HEK293 (cell line): ENCODE data around the gene NAALADL2.
"Not testable (repeated sequence)": the region's sequence is repeated elsewhere in the genome, so short reads cannot be mapped to it uniquely, and the experiment has no call there.

ENCODE experiments used
- CTCF ChIA-PET: fragments of 350-600 bp; formaldehyde crosslinking; extraction: SDS; loops from one replicate; lab custom pipeline; 2021; ENCODE audit warnings: antibody characterized with exemption; lab: Yijun Ruan, JAX
- POLR2A ChIA-PET: fragments of 300-600 bp; formaldehyde crosslinking; extraction: SDS; loops from one replicate; lab custom pipeline; 2020; ENCODE audit warnings: antibody characterized with exemption, inconsistent platforms; lab: Yijun Ruan, JAX
- H3K27ac ChIP-seq: fragments of 200-500 bp; sonication (Bioruptor generic); 2 replicates; pipeline ENCODE4 v1.5.1; 2014; ENCODE audit warnings: low read depth, low read length, control low read depth, inconsistent platforms; ENCODE audit errors: extremely low read depth
- H3K36me3 ChIP-seq, 2 experiments: fragments of 200-500 bp in 1 of 2; sonication (Bioruptor generic) in 1 of 2; 1 replicate in 1 of 2; 2 replicates in 1 of 2; pipeline ENCODE4 v1.5.1; 2014 to 2017; ENCODE audit warnings: inconsistent platforms in 2 of 2, low read length in 2 of 2; ENCODE audit not compliant: control insufficient read depth in 2 of 2, insufficient read depth in 1 of 2
- H3K4me1 ChIP-seq: fragments of 200-500 bp; sonication (Bioruptor generic); 2 replicates; pipeline ENCODE4 v1.5.1; 2014; ENCODE audit warnings: mild to moderate bottlenecking, low read length, inconsistent platforms; ENCODE audit not compliant: control insufficient read depth, insufficient read depth
- H3K4me3 ChIP-seq: 2 replicates; pipeline ENCODE4 v1.5.1; 2011; ENCODE audit warnings: low read depth, mild to moderate bottlenecking, control low read depth, low read length, moderate library complexity
- H3K9me3 ChIP-seq: fragments of 200-500 bp; sonication (Bioruptor generic); 2 replicates; pipeline ENCODE4 v1.5.1; 2014; ENCODE audit warnings: low read depth, low read length, inconsistent platforms; ENCODE audit not compliant: control insufficient read depth, insufficient read depth
- FEZF1 ChIP-seq: fragments of 450-650 bp; formaldehyde crosslinking; IDR thresholded peaks from 2 replicates; pipeline ENCODE4 v1.5.1; 2016; ENCODE audit warnings: missing biosample characterization, missing genetic modification characterization
- GLIS1 ChIP-seq: fragments of 450-650 bp; formaldehyde crosslinking; IDR thresholded peaks from 2 replicates; pipeline ENCODE4 v1.5.1; 2016; ENCODE audit warnings: missing biosample characterization, missing genetic modification characterization
- GLIS2 ChIP-seq: fragments of 450-650 bp; formaldehyde crosslinking; IDR thresholded peaks from 2 replicates; pipeline ENCODE4 v1.5.1; 2016; ENCODE audit warnings: missing biosample characterization, missing genetic modification characterization
- KLF7 ChIP-seq: fragments of 450-650 bp; formaldehyde crosslinking; IDR thresholded peaks from 2 replicates; pipeline ENCODE4 v1.5.1; 2016; ENCODE audit warnings: missing biosample characterization, missing genetic modification characterization, borderline replicate concordance
- OSR2 ChIP-seq: fragments of 450-650 bp; formaldehyde crosslinking; IDR thresholded peaks from 2 replicates; pipeline ENCODE4 v1.5.1; 2016; ENCODE audit warnings: missing biosample characterization, missing genetic modification characterization
- ZBTB11 ChIP-seq: fragments of 450-650 bp; formaldehyde crosslinking; conservative IDR thresholded peaks from 2 replicates; pipeline ENCODE4 v1.5.1; 2016; ENCODE audit warnings: low read depth, missing biosample characterization, missing genetic modification characterization
- ZBTB20 ChIP-seq: fragments of 450-650 bp; formaldehyde crosslinking; IDR thresholded peaks from 2 replicates; pipeline ENCODE4 v1.5.1; 2016; ENCODE audit warnings: missing biosample characterization, missing genetic modification characterization
- ZNF132 ChIP-seq: fragments of 450-650 bp; formaldehyde crosslinking; IDR thresholded peaks from 2 replicates; pipeline ENCODE4 v1.5.1; 2017; ENCODE audit warnings: missing biosample characterization, missing genetic modification characterization, borderline replicate concordance
- ZNF2 ChIP-seq: fragments of 450-650 bp; formaldehyde crosslinking; IDR thresholded peaks from 2 replicates; pipeline ENCODE4 v1.5.1; 2016; ENCODE audit warnings: missing biosample characterization, missing genetic modification characterization
- ZNF221 ChIP-seq: fragments of 450-650 bp; formaldehyde crosslinking; IDR thresholded peaks from 2 replicates; pipeline ENCODE4 v1.5.1; 2017; ENCODE audit warnings: missing biosample characterization, missing genetic modification characterization, borderline replicate concordance
- ZNF24 ChIP-seq: fragments of 450-650 bp; formaldehyde crosslinking; IDR thresholded peaks from 2 replicates; pipeline ENCODE4 v1.5.1; 2016; ENCODE audit warnings: missing biosample characterization, missing genetic modification characterization
- ZNF292 ChIP-seq: fragments of 450-650 bp; formaldehyde crosslinking; IDR thresholded peaks from 2 replicates; pipeline ENCODE4 v1.5.1; 2016; ENCODE audit warnings: low read depth, missing biosample characterization, missing genetic modification characterization, borderline replicate concordance
- ZNF426 ChIP-seq: fragments of 450-650 bp; formaldehyde crosslinking; IDR thresholded peaks from 2 replicates; pipeline ENCODE4 v1.5.1; 2017; ENCODE audit warnings: missing biosample characterization, missing genetic modification characterization, mild to moderate bottlenecking, inconsistent platforms, moderate library complexity
- ZNF521 ChIP-seq: fragments of 450-650 bp; formaldehyde crosslinking; IDR thresholded peaks from 2 replicates; pipeline ENCODE4 v1.5.1; 2017; ENCODE audit warnings: missing biosample characterization, mild to moderate bottlenecking, missing genetic modification characterization
- ZNF645 ChIP-seq: fragments of 450-650 bp; formaldehyde crosslinking; IDR thresholded peaks from 2 replicates; pipeline ENCODE4; 2016; ENCODE audit warnings: missing biosample characterization, missing genetic modification characterization
- ZNF701 ChIP-seq: fragments of 450-650 bp; formaldehyde crosslinking; IDR thresholded peaks from 2 replicates; pipeline ENCODE4 v1.5.1; 2016; ENCODE audit warnings: missing biosample characterization, missing genetic modification characterization
- ZSCAN16 ChIP-seq: fragments of 450-650 bp; formaldehyde crosslinking; IDR thresholded peaks from 2 replicates; pipeline ENCODE4 v1.5.1; 2016; ENCODE audit warnings: missing biosample characterization, missing genetic modification characterization
- TF ChIP-seq, protein P1 (sequence below): fragments of 450-650 bp; formaldehyde crosslinking; IDR thresholded peaks from 2 replicates; pipeline ENCODE4 v1.5.1; 2017; ENCODE audit warnings: missing biosample characterization, mild to moderate bottlenecking, missing genetic modification characterization, moderate library complexity
- TF ChIP-seq, protein P2 (sequence below): fragments of 450-650 bp; formaldehyde crosslinking; IDR thresholded peaks from 2 replicates; pipeline ENCODE4 v1.5.1; 2016; ENCODE audit warnings: missing biosample characterization, missing genetic modification characterization

NAALADL2 gene

GRCh38 chr3:175608356-175608755 is 749.2 kb downstream of the NAALADL2 start:
- H3K9me3 ChIP-seq, result no peaks in the 10 kb centered on the region
- H3K4me3 ChIP-seq, result no peak overlapping the region
- no peak for TF ChIP-seq ZBTB11 (tag by site-specific recombination)
- no peak overlapping the region for H3K27ac ChIP-seq
- ChIA-PET POLR2A (no interaction called here), CTCF (no interaction called here)
- H3K4me1 ChIP-seq, result no peaks in the 10 kb centered on the region
- no peaks in the 10 kb centered on the region for H3K36me3 ChIP-seq

DNA sequence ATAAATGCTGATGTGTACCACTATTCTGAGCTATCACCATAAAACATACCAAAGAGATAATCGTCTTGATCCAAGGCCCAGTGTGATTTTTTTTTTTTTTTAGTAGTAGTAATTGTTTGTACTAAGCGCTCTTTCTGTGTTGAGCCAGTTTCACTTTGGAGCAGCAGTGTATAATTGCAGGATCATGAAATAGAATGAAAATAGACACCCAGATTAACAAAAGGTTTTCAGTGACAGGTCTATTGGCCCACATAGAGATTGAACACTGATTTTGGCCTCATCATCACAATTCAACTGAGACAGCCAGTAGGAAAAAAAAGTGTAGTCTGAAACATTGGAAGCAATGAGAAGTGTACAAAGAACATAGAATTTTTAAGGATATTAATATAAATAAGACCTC is 749.8 kb downstream of the NAALADL2 start:
- TF ChIP-seq, protein P1, sequence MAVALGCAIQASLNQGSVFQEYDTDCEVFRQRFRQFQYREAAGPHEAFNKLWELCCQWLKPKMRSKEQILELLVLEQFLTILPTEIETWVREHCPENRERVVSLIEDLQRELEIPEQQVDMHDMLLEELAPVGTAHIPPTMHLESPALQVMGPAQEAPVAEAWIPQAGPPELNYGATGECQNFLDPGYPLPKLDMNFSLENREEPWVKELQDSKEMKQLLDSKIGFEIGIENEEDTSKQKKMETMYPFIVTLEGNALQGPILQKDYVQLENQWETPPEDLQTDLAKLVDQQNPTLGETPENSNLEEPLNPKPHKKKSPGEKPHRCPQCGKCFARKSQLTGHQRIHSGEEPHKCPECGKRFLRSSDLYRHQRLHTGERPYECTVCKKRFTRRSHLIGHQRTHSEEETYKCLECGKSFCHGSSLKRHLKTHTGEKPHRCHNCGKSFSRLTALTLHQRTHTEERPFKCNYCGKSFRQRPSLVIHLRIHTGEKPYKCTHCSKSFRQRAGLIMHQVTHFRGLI (tag by site-specific recombination), result no peak
- TF ChIP-seq ZBTB20 (tag by site-specific recombination) (no peak), ZNF221 (tag by site-specific recombination) (no peak), ZNF132 (no peak), ZNF24 (tag by site-specific recombination) (no peak)
- TF ChIP-seq, protein P2, sequence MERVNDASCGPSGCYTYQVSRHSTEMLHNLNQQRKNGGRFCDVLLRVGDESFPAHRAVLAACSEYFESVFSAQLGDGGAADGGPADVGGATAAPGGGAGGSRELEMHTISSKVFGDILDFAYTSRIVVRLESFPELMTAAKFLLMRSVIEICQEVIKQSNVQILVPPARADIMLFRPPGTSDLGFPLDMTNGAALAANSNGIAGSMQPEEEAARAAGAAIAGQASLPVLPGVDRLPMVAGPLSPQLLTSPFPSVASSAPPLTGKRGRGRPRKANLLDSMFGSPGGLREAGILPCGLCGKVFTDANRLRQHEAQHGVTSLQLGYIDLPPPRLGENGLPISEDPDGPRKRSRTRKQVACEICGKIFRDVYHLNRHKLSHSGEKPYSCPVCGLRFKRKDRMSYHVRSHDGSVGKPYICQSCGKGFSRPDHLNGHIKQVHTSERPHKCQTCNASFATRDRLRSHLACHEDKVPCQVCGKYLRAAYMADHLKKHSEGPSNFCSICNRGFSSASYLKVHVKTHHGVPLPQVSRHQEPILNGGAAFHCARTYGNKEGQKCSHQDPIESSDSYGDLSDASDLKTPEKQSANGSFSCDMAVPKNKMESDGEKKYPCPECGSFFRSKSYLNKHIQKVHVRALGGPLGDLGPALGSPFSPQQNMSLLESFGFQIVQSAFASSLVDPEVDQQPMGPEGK (tag by site-specific recombination), result no peak
- no peaks in the 10 kb centered on the region for H3K9me3 ChIP-seq
- no peaks in the 10 kb centered on the region for H3K36me3 ChIP-seq
- ChIA-PET POLR2A (no interaction called here), CTCF (no interaction called here)
- no peak overlapping the region for H3K4me3 ChIP-seq
- H3K27ac ChIP-seq, result no peak overlapping the region
- H3K4me1 ChIP-seq, result no peaks in the 10 kb centered on the region

- TF ChIP-seq ZNF521, result no peak
- TF ChIP-seq GLIS1, result no peak
- TF ChIP-seq ZNF645 (tag by site-specific recombination), result no peak
- TF ChIP-seq ZNF2 (tag by site-specific recombination), result no peak
- no peak for TF ChIP-seq ZNF292 (tag by site-specific recombination)
- no peak for TF ChIP-seq ZNF701 (tag by site-specific recombination)
- TF ChIP-seq OSR2 (tag by site-specific recombination), result no peak
- no peak for TF ChIP-seq ZNF426 (tag by site-specific recombination)
- TF ChIP-seq ZSCAN16 (tag by site-specific recombination), result no peak
- no peak for TF ChIP-seq GLIS2 (tag by site-specific recombination)
- no peak for TF ChIP-seq KLF7
- no peak for TF ChIP-seq FEZF1 (tag by site-specific recombination)
- POLR2A ChIA-PET, result no interaction called here
- H3K4me1 ChIP-seq, result no peaks in the 10 kb centered on the region
- no peaks in the 10 kb centered on the region for H3K36me3 ChIP-seq
- H3K9me3 ChIP-seq, result no peaks in the 10 kb centered on the region
- no peak overlapping the region for H3K4me3 ChIP-seq
- no peak overlapping the region for H3K27ac ChIP-seq
- CTCF ChIA-PET, result no interaction called here
These were observed 753.5 kb downstream of the NAALADL2 start for GRCh38 chr3:175612487-175613196.

GRCh38 chr3:175614107-175614506 is 755.0 kb downstream of the NAALADL2 start:
- H3K4me3 ChIP-seq, POLR2A ChIA-PET, H3K9me3 ChIP-seq, H3K36me3 ChIP-seq, H3K27ac ChIP-seq, H3K4me1 ChIP-seq, CTCF ChIA-PET: not testable (repeated sequence)
